Karpas-422 (cell line): ENCODE data around the gene CD3E. TPM values are rescaled to one million over a fixed set of nuclear protein-coding genes. Genes with fewer than 3 reads are reported as not detected.

Source experiments
- DNase-seq: peaks from one replicate; pipeline ENCODE4 v3.0.0-alpha.2; 2015
- H2AFZ ChIP-seq: fragments of 200-600 bp; sonication (generic); 2 replicates; pipeline ENCODE4 v1.6.1; 2014; ENCODE audit warnings: antibody characterized with exemption, low read length, mixed read lengths
- H3K27ac ChIP-seq: fragments of 200-600 bp; sonication (generic); 2 replicates; pipeline ENCODE4 v1.5.1; 2014; ENCODE audit warnings: mild to moderate bottlenecking, low read length, moderate library complexity
- H3K27me3 ChIP-seq: fragments of 200-600 bp; sonication (generic); 2 replicates; pipeline ENCODE4 v1.6.1; 2014; ENCODE audit warnings: low read length, mixed read lengths
- H3K36me3 ChIP-seq: fragments of 200-600 bp; sonication (generic); 2 replicates; pipeline ENCODE4 v1.6.1; 2014; ENCODE audit warnings: low read length, mixed read lengths; ENCODE audit not compliant: insufficient read depth
- H3K4me1 ChIP-seq: fragments of 200-600 bp; sonication (generic); 2 replicates; pipeline ENCODE4 v1.6.1; 2014; ENCODE audit warnings: mild to moderate bottlenecking, low read length, mixed read lengths
- H3K4me2 ChIP-seq: fragments of 200-600 bp; sonication (generic); 2 replicates; pipeline ENCODE4 v1.6.1; 2014; ENCODE audit warnings: low read length, low read depth, mild to moderate bottlenecking; ENCODE audit not compliant: poor library complexity, severe bottlenecking
- H3K4me3 ChIP-seq: fragments of 200-600 bp; sonication (generic); 2 replicates; pipeline ENCODE4 v1.5.1; 2014; ENCODE audit warnings: mild to moderate bottlenecking, antibody characterized with exemption, low read length, mixed read lengths
- H3K79me2 ChIP-seq: fragments of 200-600 bp; sonication (generic); 2 replicates; pipeline ENCODE4 v1.6.1; 2014; ENCODE audit warnings: mild to moderate bottlenecking, low read length, mixed read lengths
- H3K9ac ChIP-seq: fragments of 200-600 bp; sonication (generic); 2 replicates; pipeline ENCODE4 v1.6.0; 2014; ENCODE audit warnings: low read length
- H3K9me2 ChIP-seq: fragments of 200-600 bp; sonication (generic), shearing (Covaris generic); replicated peaks from 2 replicates; pipeline ENCODE4 v1.6.0; 2014; ENCODE audit warnings: mild to moderate bottlenecking, low read length, moderate library complexity; ENCODE audit not compliant: insufficient read depth
- H3K9me3 ChIP-seq: fragments of 300-700, 200-600 bp; sonication (generic); 2 replicates; pipeline ENCODE4 v1.6.1; 2014; ENCODE audit warnings: low read length, mixed read lengths
- H4K20me1 ChIP-seq: fragments of 200-600 bp; sonication (generic); 2 replicates; pipeline ENCODE4 v1.6.1; 2014; ENCODE audit warnings: mild to moderate bottlenecking, antibody characterized with exemption, low read length, low read depth; ENCODE audit not compliant: insufficient read depth
- total RNA-seq: library from RNA; depleted of rRNA; stranded (reverse); fragments of >200 nt; shearing (Covaris generic); gene quantifications from 2 replicates; pipeline ENCODE4 v1.2.3, GENCODE V29; 2014; ENCODE audit warnings: low replicate concordance

The CD3E gene
- total RNA-seq, 1 experiment from 2014 or later: 1.3 TPM

- H4K20me1 ChIP-seq: no peaks in the 10 kb centered on the region
- H3K4me1 ChIP-seq: peaks cover 61% of the 10 kb centered on the region
- H3K4me2 ChIP-seq: no peak overlapping the region
- no peaks in the 10 kb centered on the region for H3K79me2 ChIP-seq
- H3K27me3 ChIP-seq: no peaks in the 10 kb centered on the region
- no peaks in the 10 kb centered on the region for H3K36me3 ChIP-seq
- H3K9ac ChIP-seq: no peak overlapping the region
- H3K4me3 ChIP-seq: no peak overlapping the region
- H2AFZ ChIP-seq: no peak overlapping the region
- no peaks in the 10 kb centered on the region for H3K9me3 ChIP-seq
- no peak for DNase-seq
- peak overlapping the region; percentile 100 for H3K27ac ChIP-seq
- no peaks in the 10 kb centered on the region for H3K9me2 ChIP-seq
Measured at GRCh38 chr11:118320515-118320914, 16.0 kb downstream of the CD3E start.

- Histone ChIP-seq H3K4me2 (no peak overlapping the region), H3K27ac (peak overlapping the region; percentile 100), H3K9me3 (no peaks in the 10 kb centered on the region), H3K36me3 (no peaks in the 10 kb centered on the region), H3K9ac (no peak overlapping the region; the same call in 1 of the 2 replicates), H3K79me2 (no peaks in the 10 kb centered on the region), H3K27me3 (no peaks in the 10 kb centered on the region), H3K4me3 (no peak overlapping the region), H4K20me1 (no peaks in the 10 kb centered on the region), H3K4me1 (peaks cover 52% of the 10 kb centered on the region), H3K9me2 (no peaks in the 10 kb centered on the region), H2AFZ (no peak overlapping the region)
- peak; percentile 53 for DNase-seq
Measured at GRCh38 chr11:118321386-118322082, 17.0 kb downstream of the CD3E start.

GRCh38 chr11:118322721-118323120 is 18.2 kb downstream of the CD3E start:
- H3K4me2 ChIP-seq: no peak overlapping the region
- peaks cover 42% of the 10 kb centered on the region for H3K4me1 ChIP-seq

GRCh38 chr11:118325283-118325682 is 20.8 kb downstream of the CD3E start:
- no peaks in the 10 kb centered on the region for H3K36me3 ChIP-seq
- no peak for DNase-seq
- no peaks in the 10 kb centered on the region for H4K20me1 ChIP-seq
- no peak overlapping the region for H3K9ac ChIP-seq
- no peaks in the 10 kb centered on the region for H3K27me3 ChIP-seq
- H2AFZ ChIP-seq: no peak overlapping the region
- no peaks in the 10 kb centered on the region for H3K9me2 ChIP-seq
- H3K79me2 ChIP-seq: no peaks in the 10 kb centered on the region
- no peaks in the 10 kb centered on the region for H3K9me3 ChIP-seq
- H3K4me1 ChIP-seq: peaks cover 16% of the 10 kb centered on the region
- no peak overlapping the region for H3K4me3 ChIP-seq
- H3K4me2 ChIP-seq: no peak overlapping the region
- no peak overlapping the region for H3K27ac ChIP-seq

More at GRCh38 chr11:118322721-118323120, 18.2 kb downstream of the CD3E start:
- H2AFZ ChIP-seq: no peak overlapping the region
- no peaks in the 10 kb centered on the region for H3K9me2 ChIP-seq
- no peaks in the 10 kb centered on the region for H4K20me1 ChIP-seq
- H3K9ac ChIP-seq: no peak overlapping the region
- no peak overlapping the region for H3K4me3 ChIP-seq
- H3K36me3 ChIP-seq: no peaks in the 10 kb centered on the region
- no peak overlapping the region for H3K27ac ChIP-seq
- no peaks in the 10 kb centered on the region for H3K79me2 ChIP-seq
- no peak for DNase-seq
- no peaks in the 10 kb centered on the region for H3K9me3 ChIP-seq
- H3K27me3 ChIP-seq: no peaks in the 10 kb centered on the region

- Histone ChIP-seq H3K4me3 (no peak overlapping the region), H3K79me2 (no peaks in the 10 kb centered on the region), H3K4me2 (no peak overlapping the region)
Measured at GRCh38 chr11:118328745-118329144, 24.2 kb downstream of the CD3E start.

GRCh38 chr11:118334745-118335144 is 30.2 kb downstream of the CD3E start:
- H4K20me1 ChIP-seq: no peaks in the 10 kb centered on the region
- H3K9ac ChIP-seq: no peak overlapping the region
- no peak overlapping the region for H3K4me3 ChIP-seq
- H3K79me2 ChIP-seq: no peaks in the 10 kb centered on the region
- no peak overlapping the region for H3K4me2 ChIP-seq
- H3K9me2 ChIP-seq: no peaks in the 10 kb centered on the region; the same call in 1 of the 2 replicates
- H3K27ac ChIP-seq: no peak overlapping the region
- H3K36me3 ChIP-seq: no peaks in the 10 kb centered on the region
- H3K9me3 ChIP-seq: no peaks in the 10 kb centered on the region
- peak; percentile 27 for DNase-seq
- no peaks in the 10 kb centered on the region for H3K27me3 ChIP-seq
- H2AFZ ChIP-seq: no peak overlapping the region
- H3K4me1 ChIP-seq: peaks cover under 1% of the 10 kb centered on the region

More at GRCh38 chr11:118328745-118329144, 24.2 kb downstream of the CD3E start:
- no peaks in the 10 kb centered on the region for H3K9me3 ChIP-seq
- H4K20me1 ChIP-seq: no peaks in the 10 kb centered on the region
- H3K9me2 ChIP-seq: no peaks in the 10 kb centered on the region; the same call in 1 of the 2 replicates
- no peaks in the 10 kb centered on the region for H3K4me1 ChIP-seq
- H2AFZ ChIP-seq: no peak overlapping the region
- no peaks in the 10 kb centered on the region for H3K36me3 ChIP-seq
- no peaks in the 10 kb centered on the region for H3K27me3 ChIP-seq
- no peak overlapping the region for H3K9ac ChIP-seq
- DNase-seq: no peak
- no peak overlapping the region for H3K27ac ChIP-seq

GRCh38 chr11:118338637-118339061 is 34.1 kb downstream of the CD3E start:
- Histone ChIP-seq H3K9ac (no peak overlapping the region), H3K79me2 (no peaks in the 10 kb centered on the region), H3K9me2 (no peaks in the 10 kb centered on the region; the same call in 1 of the 2 replicates), H3K27ac (no peak overlapping the region), H3K27me3 (no peaks in the 10 kb centered on the region), H3K9me3 (no peaks in the 10 kb centered on the region), H2AFZ (no peak overlapping the region), H3K4me1 (peaks cover 36% of the 10 kb centered on the region), H3K4me2 (no peak overlapping the region), H3K4me3 (no peak overlapping the region), H3K36me3 (no peaks in the 10 kb centered on the region), H4K20me1 (no peaks in the 10 kb centered on the region)
- DNase-seq: no peak

- Histone ChIP-seq H2AFZ (no peak overlapping the region), H3K9me3 (no peaks in the 10 kb centered on the region), H3K9me2 (no peaks in the 10 kb centered on the region), H3K9ac (no peak overlapping the region), H4K20me1 (no peaks in the 10 kb centered on the region), H3K4me3 (no peak overlapping the region), H3K4me1 (peaks cover 40% of the 10 kb centered on the region), H3K27me3 (no peaks in the 10 kb centered on the region), H3K27ac (no peak overlapping the region), H3K79me2 (peaks cover 7% of the 10 kb centered on the region), H3K36me3 (no peaks in the 10 kb centered on the region), H3K4me2 (no peak overlapping the region)
- no peak for DNase-seq
Measured at GRCh38 chr11:118339281-118339961, 34.9 kb downstream of the CD3E start.
